GM12873 (cell line): ENCODE measurements around the gene CLEC1A.

Experiments
- TF ChIP-seq, protein P1 (sequence below): IDR thresholded peaks from 2 replicates; pipeline ENCODE4 v1.5.1; 2012; ENCODE audit warnings: low read depth, mild to moderate bottlenecking, moderate library complexity, low read length, control low read depth; ENCODE audit not compliant: insufficient read depth; ENCODE audit errors: missing control alignments

The CLEC1A gene

GRCh38 chr12:10131111-10131690, 32.4 kb upstream of the CLEC1A start:
- TF ChIP-seq, protein P1, sequence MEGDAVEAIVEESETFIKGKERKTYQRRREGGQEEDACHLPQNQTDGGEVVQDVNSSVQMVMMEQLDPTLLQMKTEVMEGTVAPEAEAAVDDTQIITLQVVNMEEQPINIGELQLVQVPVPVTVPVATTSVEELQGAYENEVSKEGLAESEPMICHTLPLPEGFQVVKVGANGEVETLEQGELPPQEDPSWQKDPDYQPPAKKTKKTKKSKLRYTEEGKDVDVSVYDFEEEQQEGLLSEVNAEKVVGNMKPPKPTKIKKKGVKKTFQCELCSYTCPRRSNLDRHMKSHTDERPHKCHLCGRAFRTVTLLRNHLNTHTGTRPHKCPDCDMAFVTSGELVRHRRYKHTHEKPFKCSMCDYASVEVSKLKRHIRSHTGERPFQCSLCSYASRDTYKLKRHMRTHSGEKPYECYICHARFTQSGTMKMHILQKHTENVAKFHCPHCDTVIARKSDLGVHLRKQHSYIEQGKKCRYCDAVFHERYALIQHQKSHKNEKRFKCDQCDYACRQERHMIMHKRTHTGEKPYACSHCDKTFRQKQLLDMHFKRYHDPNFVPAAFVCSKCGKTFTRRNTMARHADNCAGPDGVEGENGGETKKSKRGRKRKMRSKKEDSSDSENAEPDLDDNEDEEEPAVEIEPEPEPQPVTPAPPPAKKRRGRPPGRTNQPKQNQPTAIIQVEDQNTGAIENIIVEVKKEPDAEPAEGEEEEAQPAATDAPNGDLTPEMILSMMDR = no peak

DNA sequence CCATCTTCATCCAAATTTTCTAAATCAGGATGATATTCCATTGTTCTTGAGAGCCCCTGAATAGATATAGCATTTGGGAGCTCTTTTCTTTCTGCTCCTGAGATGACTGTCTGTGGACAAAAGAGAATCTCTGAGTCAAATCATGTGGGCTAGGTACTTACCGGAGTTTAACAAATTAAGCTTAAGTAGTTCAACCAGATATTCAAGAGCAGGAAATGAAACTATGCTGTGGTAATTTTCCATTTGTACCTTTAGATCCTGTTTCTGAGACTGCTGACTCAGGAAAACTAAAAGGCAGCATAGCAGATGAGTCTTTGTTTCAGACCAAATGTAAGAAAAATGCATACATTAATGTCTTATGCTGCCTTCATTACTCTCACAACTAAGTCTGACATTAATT, 31.3 kb upstream of the CLEC1A start, which contains the start of gene CLEC7A:
CLEC7A (minus strand) TSS at position 158 of the 400 bp plus-strand sequence; CDS start at position 41, 117 bp downstream.
- TF ChIP-seq, protein P1 = no peak

GRCh38 chr12:10128687-10129086, 29.9 kb upstream of the CLEC1A start:
- TF ChIP-seq, protein P1 = no peak

- TF ChIP-seq, protein P1 = no peak
Observed at GRCh38 chr12:10126413-10126812, 27.6 kb upstream of the CLEC1A start.

DNA sequence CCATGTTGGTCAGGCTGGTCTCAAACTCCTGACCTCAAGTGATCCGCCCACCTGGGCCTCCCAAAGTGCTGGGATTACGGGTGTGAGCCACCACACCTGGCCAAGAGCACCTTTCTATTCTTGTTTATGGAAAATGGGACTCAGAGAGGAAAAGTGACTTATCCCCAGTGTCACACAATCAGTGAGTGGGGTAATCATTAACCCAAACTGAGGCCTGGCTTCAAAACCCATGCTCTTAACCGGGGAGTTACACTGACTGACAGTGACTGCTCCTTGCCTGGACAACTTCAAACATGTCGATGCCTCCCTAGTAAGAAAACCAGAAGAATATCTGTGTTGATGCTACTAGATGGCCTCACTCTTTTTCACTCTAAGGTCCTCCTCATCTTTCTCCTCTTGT, 23.9 kb upstream of the CLEC1A start:
- TF ChIP-seq, protein P1 = no peak

- TF ChIP-seq, protein P1 = no peak
Observed at GRCh38 chr12:10121278-10121677, 22.5 kb upstream of the CLEC1A start.

DNA sequence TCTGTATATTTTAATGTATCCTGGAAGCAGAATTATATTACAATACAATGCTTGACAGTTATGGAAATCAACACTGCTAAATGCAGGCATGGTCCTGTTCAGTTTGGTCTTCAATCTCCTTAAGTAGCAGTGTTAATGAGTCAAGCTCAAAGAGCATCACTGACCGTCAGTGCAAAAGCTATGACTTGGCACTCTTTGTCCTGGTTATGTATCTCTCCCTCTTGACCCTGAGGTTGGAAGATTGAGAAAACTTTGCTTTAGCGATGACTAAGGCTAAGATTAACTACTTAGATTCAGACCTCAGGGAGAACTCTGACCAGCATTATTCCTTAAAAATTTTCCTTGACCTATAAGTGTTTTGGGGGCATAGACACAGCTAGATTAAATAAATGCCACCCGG, 20.3 kb upstream of the CLEC1A start:
- TF ChIP-seq, protein P1 = no peak
